Cardiac muscle cell (in vitro differentiated cells and primary cell): Measurements from ENCODE around the gene MAP3K4. TPM values are rescaled to one million over a fixed set of nuclear protein-coding genes. Genes with fewer than 3 reads are reported as not detected.

ENCODE experiments used
- DNase-seq, 2 donors: peaks; one replicate each; pipeline versions ENCODE4 v3.0.0 to v3.0.0-alpha.2; 2010 to 2017; ENCODE audit warnings: low read depth in 1 of 2, low spot score in 1 of 2
- H3K27ac ChIP-seq: fragments of 200-600 bp; sonication (generic); 2 replicates; pipeline ENCODE4 v1.5.1; 2016
- H3K27me3 ChIP-seq: fragments of 200-600 bp; sonication (generic); 2 replicates; pipeline ENCODE4 v1.6.0; 2016; ENCODE audit warnings: control low read depth
- H3K36me3 ChIP-seq: fragments of 200-600 bp; sonication (generic); 2 replicates; pipeline ENCODE4 v1.5.1; 2016; ENCODE audit warnings: control low read depth
- H3K4me1 ChIP-seq: fragments of 200-600 bp; sonication (generic); 2 replicates; pipeline ENCODE4 v1.8.1; 2017; ENCODE audit warnings: low read depth, mild to moderate bottlenecking, mixed run types
- H3K4me3 ChIP-seq: fragments of 200-600 bp; sonication (generic); 2 replicates; pipeline ENCODE4 v1.5.1; 2016; ENCODE audit warnings: mild to moderate bottlenecking
- H3K9me3 ChIP-seq: fragments of 200-600 bp; sonication (generic); 2 replicates; pipeline ENCODE4 v1.5.1; 2017; ENCODE audit warnings: low read depth, mild to moderate bottlenecking, control low read depth
- CTCF ChIP-seq: IDR thresholded peaks from 2 replicates; pipeline ENCODE4 v1.5.1; 2012; ENCODE audit warnings: low read depth, mild to moderate bottlenecking, low read length
- polyA plus RNA-seq: library from polyadenylated mRNA; unstranded; fragments of >200 nt; fragmentation: Nextera tagmentation; extraction: Ambion mirVana; gene quantifications from 2 replicates; pipeline ENCODE4 v1.2.1, GENCODE V29; 2016
- total RNA-seq: library from RNA; depleted of rRNA; stranded (reverse); fragments of >200 nt; gene quantifications from 2 replicates; pipeline ENCODE4 v1.2.3, GENCODE V29; 2016

Gene MAP3K4
- total and polyA plus RNA-seq, 2 experiments from 2014 or later: 14.5 to 36.4 TPM

- Histone ChIP-seq H3K9me3 (no peaks in the 10 kb centered on the region), H3K4me1 (no peaks in the 10 kb centered on the region), H3K4me3 (no peak overlapping the region), H3K36me3 (peaks cover 6% of the 10 kb centered on the region), H3K27me3 (no peaks in the 10 kb centered on the region), H3K27ac (no peak overlapping the region)
- DNase-seq: no peak
- no peak for TF ChIP-seq CTCF
Observed at GRCh38 chr6:161141173-161141572, 149.6 kb downstream of the MAP3K4 start.

- Histone ChIP-seq H3K27me3 (no peaks in the 10 kb centered on the region), H3K9me3 (no peaks in the 10 kb centered on the region), H3K4me1 (no peaks in the 10 kb centered on the region), H3K4me3 (no peak overlapping the region), H3K36me3 (peaks cover 11% of the 10 kb centered on the region), H3K27ac (no peak overlapping the region)
- no peak for TF ChIP-seq CTCF
- no peak for DNase-seq
Observed at GRCh38 chr6:161142957-161143296, 151.4 kb downstream of the MAP3K4 start.

GRCh38 chr6:161143663-161144430, 152.3 kb downstream of the MAP3K4 start:
- DNase-seq: no peak
- Histone ChIP-seq H3K27ac (no peak overlapping the region), H3K27me3 (no peaks in the 10 kb centered on the region), H3K4me3 (no peak overlapping the region), H3K36me3 (peaks cover 8% of the 10 kb centered on the region), H3K4me1 (no peaks in the 10 kb centered on the region), H3K9me3 (no peaks in the 10 kb centered on the region)
- TF ChIP-seq CTCF: no peak

GRCh38 chr6:161150136-161150535, 158.6 kb downstream of the MAP3K4 start:
- DNase-seq: no peak
- no peaks in the 10 kb centered on the region for H3K9me3 ChIP-seq
- no peaks in the 10 kb centered on the region for H3K4me1 ChIP-seq
- H3K4me3 ChIP-seq: no peak overlapping the region
- TF ChIP-seq CTCF: no peak
- H3K27me3 ChIP-seq: no peaks in the 10 kb centered on the region
- H3K27ac ChIP-seq: no peak overlapping the region
- H3K36me3 ChIP-seq: peaks cover 5% of the 10 kb centered on the region

- DNase-seq: no peak
- Histone ChIP-seq H3K36me3 (peaks cover 5% of the 10 kb centered on the region), H3K4me1 (no peaks in the 10 kb centered on the region), H3K9me3 (no peaks in the 10 kb centered on the region), H3K27ac (no peak overlapping the region), H3K4me3 (no peak overlapping the region), H3K27me3 (no peaks in the 10 kb centered on the region)
- TF ChIP-seq CTCF: no peak
Observed at GRCh38 chr6:161150566-161150965, 159.0 kb downstream of the MAP3K4 start.
